Measurements from ENCODE around the gene WIF1. TPM values are rescaled to one million over a fixed set of nuclear protein-coding genes. Genes with fewer than 3 reads are reported as not detected.

WIF1 gene
- total RNA-seq, 1 experiment from 2014 or later, result not detected

GRCh38 chr12:65113621-65114035, 7.5 kb downstream of the WIF1 start:
- H3K4me2 ChIP-seq (ENCODE audit: low read depth, low read length, poor library complexity, severe bottlenecking), result no peak overlapping the region
- no peaks in the 10 kb centered on the region for H3K4me1 ChIP-seq (ENCODE audit: low read length)
- no peaks in the 10 kb centered on the region for H3K36me3 ChIP-seq (ENCODE audit: insufficient read depth, low read length)
- no peak overlapping the region for H3K4me3 ChIP-seq (ENCODE audit: low read length)
- no peak for DNase-seq
- H3K79me2 ChIP-seq (ENCODE audit: low read length), result no peaks in the 10 kb centered on the region
- H3K9ac ChIP-seq (ENCODE audit: low read length), result no peak overlapping the region
- no peaks in the 10 kb centered on the region for H3K9me2 ChIP-seq (replicated peaks; ENCODE audit: insufficient read depth, low read length)
- no peaks in the 10 kb centered on the region for H4K20me1 ChIP-seq (ENCODE audit: insufficient read depth, low read depth, low read length)
- H3K27me3 ChIP-seq (ENCODE audit: low read length), result no peaks in the 10 kb centered on the region
- H3K27ac ChIP-seq (ENCODE audit: low read length), result no peak overlapping the region
- H2AFZ ChIP-seq (ENCODE audit: low read length), result no peak overlapping the region
- no peaks in the 10 kb centered on the region for H3K9me3 ChIP-seq (ENCODE audit: low read length)

GRCh38 chr12:65106948-65107347, 14.2 kb downstream of the WIF1 start:
- Histone ChIP-seq H3K36me3 (ENCODE audit: insufficient read depth, low read length) (no peaks in the 10 kb centered on the region), H3K4me3 (ENCODE audit: low read length) (no peak overlapping the region), H3K27ac (ENCODE audit: low read length) (no peak overlapping the region), H3K4me2 (ENCODE audit: low read depth, low read length, poor library complexity, severe bottlenecking) (no peak overlapping the region), H2AFZ (ENCODE audit: low read length) (no peak overlapping the region), H3K27me3 (ENCODE audit: low read length) (no peaks in the 10 kb centered on the region), H3K9me3 (ENCODE audit: low read length) (no peaks in the 10 kb centered on the region), H4K20me1 (ENCODE audit: insufficient read depth, low read depth, low read length) (no peaks in the 10 kb centered on the region), H3K9ac (ENCODE audit: low read length) (no peak overlapping the region), H3K4me1 (ENCODE audit: low read length) (no peaks in the 10 kb centered on the region), H3K9me2 (replicated peaks; ENCODE audit: insufficient read depth, low read length) (no peaks in the 10 kb centered on the region), H3K79me2 (ENCODE audit: low read length) (no peaks in the 10 kb centered on the region)
- no peak for DNase-seq

DNA sequence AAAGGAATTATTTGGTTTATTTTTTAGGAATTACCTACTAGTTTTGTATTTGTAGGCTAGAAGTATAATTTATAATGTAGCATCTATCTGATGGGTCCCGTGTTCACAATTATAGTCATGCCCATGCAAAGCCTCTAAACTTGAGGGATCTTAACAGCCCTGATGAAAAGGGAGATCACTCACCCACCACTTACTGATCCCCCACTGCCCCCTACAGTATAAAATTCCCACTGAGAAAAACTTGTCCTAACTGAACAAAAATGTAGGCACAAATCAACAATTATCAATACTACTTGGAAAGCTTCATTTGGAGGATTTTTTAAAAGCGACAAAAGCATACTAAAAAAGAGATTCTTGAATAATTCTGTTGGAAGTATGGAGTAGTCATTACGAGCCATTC, 21.0 kb downstream of the WIF1 start:
- Histone ChIP-seq H3K4me1 (ENCODE audit: low read length) (no peaks in the 10 kb centered on the region), H3K9me2 (replicated peaks; ENCODE audit: insufficient read depth, low read length) (no peaks in the 10 kb centered on the region), H3K27me3 (ENCODE audit: low read length) (no peaks in the 10 kb centered on the region), H4K20me1 (ENCODE audit: insufficient read depth, low read depth, low read length) (no peaks in the 10 kb centered on the region), H3K9ac (ENCODE audit: low read length) (no peak overlapping the region), H3K79me2 (ENCODE audit: low read length) (no peaks in the 10 kb centered on the region), H3K9me3 (ENCODE audit: low read length) (no peaks in the 10 kb centered on the region), H2AFZ (ENCODE audit: low read length) (no peak overlapping the region), H3K36me3 (ENCODE audit: insufficient read depth, low read length) (no peaks in the 10 kb centered on the region), H3K27ac (ENCODE audit: low read length) (no peak overlapping the region), H3K4me3 (ENCODE audit: low read length) (no peak overlapping the region), H3K4me2 (ENCODE audit: low read depth, low read length, poor library complexity, severe bottlenecking) (no peak overlapping the region)
- DNase-seq, result peak; percentile 44

GRCh38 chr12:65099182-65099581, 21.9 kb downstream of the WIF1 start:
- no peaks in the 10 kb centered on the region for H3K4me1 ChIP-seq (ENCODE audit: low read length)
- H3K9ac ChIP-seq (ENCODE audit: low read length), result no peak overlapping the region
- no peaks in the 10 kb centered on the region for H3K79me2 ChIP-seq (ENCODE audit: low read length)
- H4K20me1 ChIP-seq (ENCODE audit: insufficient read depth, low read depth, low read length), result no peaks in the 10 kb centered on the region
- H3K27me3 ChIP-seq (ENCODE audit: low read length), result no peaks in the 10 kb centered on the region
- H3K27ac ChIP-seq (ENCODE audit: low read length), result no peak overlapping the region
- no peaks in the 10 kb centered on the region for H3K9me3 ChIP-seq (ENCODE audit: low read length)
- H3K36me3 ChIP-seq (ENCODE audit: insufficient read depth, low read length), result no peaks in the 10 kb centered on the region
- no peak overlapping the region for H3K4me2 ChIP-seq (ENCODE audit: low read depth, low read length, poor library complexity, severe bottlenecking)
- no peak for DNase-seq
- H2AFZ ChIP-seq (ENCODE audit: low read length), result no peak overlapping the region
- H3K9me2 ChIP-seq (replicated peaks; ENCODE audit: insufficient read depth, low read length), result no peaks in the 10 kb centered on the region
- no peak overlapping the region for H3K4me3 ChIP-seq (ENCODE audit: low read length)

- Histone ChIP-seq H3K27me3 (ENCODE audit: low read length) (no peaks in the 10 kb centered on the region), H3K9me2 (replicated peaks; ENCODE audit: insufficient read depth, low read length) (no peaks in the 10 kb centered on the region), H2AFZ (ENCODE audit: low read length) (no peak overlapping the region), H3K4me2 (ENCODE audit: low read depth, low read length, poor library complexity, severe bottlenecking) (no peak overlapping the region), H3K4me1 (ENCODE audit: low read length) (no peaks in the 10 kb centered on the region), H3K9ac (ENCODE audit: low read length) (no peak overlapping the region), H3K36me3 (ENCODE audit: insufficient read depth, low read length) (no peaks in the 10 kb centered on the region), H3K79me2 (ENCODE audit: low read length) (no peaks in the 10 kb centered on the region), H4K20me1 (ENCODE audit: insufficient read depth, low read depth, low read length) (no peaks in the 10 kb centered on the region), H3K9me3 (ENCODE audit: low read length) (no peaks in the 10 kb centered on the region), H3K4me3 (ENCODE audit: low read length) (no peak overlapping the region), H3K27ac (ENCODE audit: low read length) (no peak overlapping the region)
- DNase-seq, result no peak
These were observed 22.7 kb downstream of the WIF1 start for GRCh38 chr12:65098364-65098763.

- no peaks in the 10 kb centered on the region for H3K27me3 ChIP-seq (ENCODE audit: low read length)
- no peak overlapping the region for H3K27ac ChIP-seq (ENCODE audit: low read length)
- no peaks in the 10 kb centered on the region for H3K36me3 ChIP-seq (ENCODE audit: insufficient read depth, low read length)
- no peaks in the 10 kb centered on the region for H3K79me2 ChIP-seq (ENCODE audit: low read length)
- no peak for DNase-seq
- no peak overlapping the region for H3K4me3 ChIP-seq (ENCODE audit: low read length)
- H2AFZ ChIP-seq (ENCODE audit: low read length), result no peak overlapping the region
- no peaks in the 10 kb centered on the region for H3K9me2 ChIP-seq (replicated peaks; ENCODE audit: insufficient read depth, low read length)
- no peaks in the 10 kb centered on the region for H3K4me1 ChIP-seq (ENCODE audit: low read length)
- H3K9me3 ChIP-seq (ENCODE audit: low read length), result no peaks in the 10 kb centered on the region
- no peak overlapping the region for H3K9ac ChIP-seq (ENCODE audit: low read length)
- no peaks in the 10 kb centered on the region for H4K20me1 ChIP-seq (ENCODE audit: insufficient read depth, low read depth, low read length)
- no peak overlapping the region for H3K4me2 ChIP-seq (ENCODE audit: low read depth, low read length, poor library complexity, severe bottlenecking)
These were observed 26.4 kb downstream of the WIF1 start for GRCh38 chr12:65094722-65095121.

DNA sequence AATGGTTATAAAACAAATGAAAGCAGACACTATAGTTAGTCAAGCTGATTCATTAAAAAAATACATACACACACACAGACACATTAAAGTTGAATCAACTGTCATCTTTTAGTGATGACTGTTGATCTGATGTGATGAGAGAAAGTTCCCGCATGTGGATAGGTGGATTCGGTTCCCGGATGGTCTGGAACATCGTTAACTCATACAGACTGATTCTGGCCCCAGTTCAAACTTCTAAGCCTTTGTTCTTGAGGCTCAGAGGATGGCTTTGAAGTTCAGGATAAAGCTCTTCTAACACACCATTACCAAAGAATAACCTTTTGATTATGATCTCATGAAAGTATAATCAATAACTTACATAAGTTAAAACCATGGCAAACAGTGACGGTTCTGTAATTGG, 27.5 kb downstream of the WIF1 start:
- no peak overlapping the region for H3K9ac ChIP-seq (ENCODE audit: low read length)

DNA sequence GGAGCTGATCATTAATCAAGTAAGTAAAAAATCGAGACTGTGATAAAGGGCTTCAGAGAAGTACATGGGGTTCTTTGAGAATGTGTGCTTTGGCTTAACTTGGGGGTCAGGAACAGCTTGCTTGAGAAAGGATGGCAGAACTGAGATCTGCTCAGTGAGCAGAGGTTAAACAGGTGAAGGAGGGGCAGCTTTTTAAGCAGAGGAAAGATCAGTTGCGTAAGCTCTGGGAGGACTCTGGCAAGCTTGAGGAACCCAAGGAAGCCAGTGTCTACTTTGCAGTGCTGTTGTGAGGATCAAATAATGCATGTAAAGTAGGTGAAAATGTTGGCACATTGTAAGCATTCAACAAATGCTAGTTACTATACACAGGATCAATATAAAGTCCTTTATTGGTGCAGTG, 30.6 kb downstream of the WIF1 start:
- Histone ChIP-seq H3K79me2 (ENCODE audit: low read length) (no peaks in the 10 kb centered on the region), H3K9me3 (ENCODE audit: low read length) (no peaks in the 10 kb centered on the region), H3K27me3 (ENCODE audit: low read length) (no peaks in the 10 kb centered on the region), H4K20me1 (ENCODE audit: insufficient read depth, low read depth, low read length) (no peaks in the 10 kb centered on the region), H3K9ac (ENCODE audit: low read length) (no peak overlapping the region), H3K4me2 (ENCODE audit: low read depth, low read length, poor library complexity, severe bottlenecking) (no peak overlapping the region), H3K9me2 (replicated peaks; ENCODE audit: insufficient read depth, low read length) (no peaks in the 10 kb centered on the region), H3K4me3 (ENCODE audit: low read length) (no peak overlapping the region), H3K36me3 (ENCODE audit: insufficient read depth, low read length) (no peaks in the 10 kb centered on the region), H3K4me1 (ENCODE audit: low read length) (no peaks in the 10 kb centered on the region), H2AFZ (ENCODE audit: low read length) (no peak overlapping the region), H3K27ac (ENCODE audit: low read length) (no peak overlapping the region)
- no peak for DNase-seq

More for the DNA sequence above, 27.5 kb downstream of the WIF1 start:
- H4K20me1 ChIP-seq (ENCODE audit: insufficient read depth, low read depth, low read length), result no peaks in the 10 kb centered on the region
- H3K27ac ChIP-seq (ENCODE audit: low read length), result no peak overlapping the region
- H3K27me3 ChIP-seq (ENCODE audit: low read length), result no peaks in the 10 kb centered on the region
- H3K4me3 ChIP-seq (ENCODE audit: low read length), result no peak overlapping the region
- no peaks in the 10 kb centered on the region for H3K9me2 ChIP-seq (replicated peaks; ENCODE audit: insufficient read depth, low read length)
- no peak overlapping the region for H2AFZ ChIP-seq (ENCODE audit: low read length)
- no peaks in the 10 kb centered on the region for H3K36me3 ChIP-seq (ENCODE audit: insufficient read depth, low read length)
- no peaks in the 10 kb centered on the region for H3K79me2 ChIP-seq (ENCODE audit: low read length)
- DNase-seq, result no peak
- no peaks in the 10 kb centered on the region for H3K4me1 ChIP-seq (ENCODE audit: low read length)
- H3K9me3 ChIP-seq (ENCODE audit: low read length), result no peaks in the 10 kb centered on the region
- H3K4me2 ChIP-seq (ENCODE audit: low read depth, low read length, poor library complexity, severe bottlenecking), result no peak overlapping the region

GRCh38 chr12:65086236-65086635, 34.9 kb downstream of the WIF1 start:
- no peak for DNase-seq
- no peak overlapping the region for H3K9ac ChIP-seq (ENCODE audit: low read length)
- no peaks in the 10 kb centered on the region for H3K9me2 ChIP-seq (replicated peaks; ENCODE audit: insufficient read depth, low read length)
- no peak overlapping the region for H3K4me3 ChIP-seq (ENCODE audit: low read length)
- no peaks in the 10 kb centered on the region for H3K27me3 ChIP-seq (ENCODE audit: low read length)
- H3K4me2 ChIP-seq (ENCODE audit: low read depth, low read length, poor library complexity, severe bottlenecking), result no peak overlapping the region
- no peak overlapping the region for H3K27ac ChIP-seq (ENCODE audit: low read length)
- H3K9me3 ChIP-seq (ENCODE audit: low read length), result no peaks in the 10 kb centered on the region
- H3K79me2 ChIP-seq (ENCODE audit: low read length), result no peaks in the 10 kb centered on the region
- H3K4me1 ChIP-seq (ENCODE audit: low read length), result no peaks in the 10 kb centered on the region
- no peak overlapping the region for H2AFZ ChIP-seq (ENCODE audit: low read length)
- no peaks in the 10 kb centered on the region for H3K36me3 ChIP-seq (ENCODE audit: insufficient read depth, low read length)
- no peaks in the 10 kb centered on the region for H4K20me1 ChIP-seq (ENCODE audit: insufficient read depth, low read depth, low read length)
